Retinal pigment epithelial cell (primary cell): ENCODE data around the gene NRSN1.

Experiments
- DNase-seq: peaks from one replicate; pipeline ENCODE4 v3.0.0-alpha.2; 2010; ENCODE audit warnings: low read depth
- H3K4me3 ChIP-seq: 2 replicates; pipeline ENCODE4 v1.5.1; 2011; ENCODE audit warnings: mild to moderate bottlenecking, low read length, control low read depth, moderate library complexity
- CTCF ChIP-seq: conservative IDR thresholded peaks from 2 replicates; pipeline ENCODE4 v1.5.1; 2011; ENCODE audit warnings: low read depth, low read length, control low read depth, inconsistent platforms

NRSN1 gene

GRCh38 chr6:24183584-24183983 is 57.6 kb downstream of the NRSN1 start:
- DNase-seq, result no peak
- H3K4me3 ChIP-seq, result no peak overlapping the region
- no peak for TF ChIP-seq CTCF

GRCh38 chr6:24186349-24186748 is 60.3 kb downstream of the NRSN1 start:
- H3K4me3 ChIP-seq, result no peak overlapping the region
- DNase-seq, result no peak
- TF ChIP-seq CTCF, result no peak

GRCh38 chr6:24187965-24188577 is 62.1 kb downstream of the NRSN1 start:
- DNase-seq, result no peak
- no peak overlapping the region for H3K4me3 ChIP-seq
- no peak for TF ChIP-seq CTCF

- TF ChIP-seq CTCF, result no peak
- DNase-seq, result no peak
- H3K4me3 ChIP-seq, result no peak overlapping the region
Observed at GRCh38 chr6:24188578-24189080, 62.6 kb downstream of the NRSN1 start.

- TF ChIP-seq CTCF, result no peak
Observed at GRCh38 chr6:24191346-24191745, 65.3 kb downstream of the NRSN1 start.

GRCh38 chr6:24193364-24193763 is 67.3 kb downstream of the NRSN1 start:
- no peak for TF ChIP-seq CTCF
- no peak overlapping the region for H3K4me3 ChIP-seq
- DNase-seq, result no peak

More at GRCh38 chr6:24191346-24191745, 65.3 kb downstream of the NRSN1 start:
- no peak overlapping the region for H3K4me3 ChIP-seq
- no peak for DNase-seq

GRCh38 chr6:24194978-24195700 is 69.1 kb downstream of the NRSN1 start:
- H3K4me3 ChIP-seq, result no peak overlapping the region
- TF ChIP-seq CTCF, result no peak
- DNase-seq, result no peak
